MCF 10A (cell line): ENCODE data around the gene HOXB5. TPM values are rescaled to one million over a fixed set of nuclear protein-coding genes. Genes with fewer than 3 reads are reported as not detected.

Experiments
- Bru-seq: library from RNA; stranded (reverse); fragments of 400-500 nt; gene quantifications from one replicate; lab custom pipeline; 2021; lab: Mats Ljungman, UMichigan
- BruChase-seq, 2 experiments: library from RNA; stranded (reverse); fragments of 400-500 nt; gene quantifications; one replicate each; lab custom pipeline; 2021; lab: Mats Ljungman, UMichigan
- BruUV-seq: library from RNA; stranded (reverse); fragments of 400-500 nt; replicated peaks from 2 replicates; lab custom pipeline; 2021; lab: Mats Ljungman, UMichigan
- CTCF ChIA-PET: fragments of 300-600 bp; sonication (Branson Sonifier 250); formaldehyde crosslinking; extraction: SDS; loops from one replicate; lab custom pipeline; 2021; ENCODE audit warnings: antibody characterized with exemption, inconsistent platforms; lab: Yijun Ruan, JAX
- POLR2A ChIA-PET: fragments of 300-600, 350-650 bp; sonication (Branson Sonifier 250); formaldehyde crosslinking; extraction: SDS; loops from one replicate; lab custom pipeline; 2020; ENCODE audit warnings: antibody characterized with exemption, inconsistent platforms; lab: Yijun Ruan, JAX
- DNase-seq: peaks from one replicate; pipeline ENCODE4 v3.0.0-alpha.2; 2018; ENCODE audit not compliant: unreplicated experiment
- H3K27ac Mint-ChIP-seq: one replicate; pipeline ENCODE4 v1.8.0; 2022; ENCODE audit warnings: mild to moderate bottlenecking, low read depth, mixed read lengths; ENCODE audit not compliant: unreplicated experiment
- H3K27me3 Mint-ChIP-seq: one replicate; pipeline ENCODE4 v1.8.0; 2022; ENCODE audit warnings: mixed read lengths; ENCODE audit not compliant: insufficient read depth, unreplicated experiment
- H3K36me3 Mint-ChIP-seq: one replicate; pipeline ENCODE4 v1.8.0; 2022; ENCODE audit warnings: mild to moderate bottlenecking, moderate library complexity, mixed read lengths; ENCODE audit not compliant: insufficient read depth, unreplicated experiment
- H3K4me1 Mint-ChIP-seq: one replicate; pipeline ENCODE4 v1.8.0; 2022; ENCODE audit warnings: mixed read lengths; ENCODE audit not compliant: insufficient read depth, unreplicated experiment
- H3K4me3 Mint-ChIP-seq: one replicate; pipeline ENCODE4 v1.8.0; 2022; ENCODE audit warnings: mild to moderate bottlenecking, moderate library complexity, mixed read lengths; ENCODE audit not compliant: unreplicated experiment
- H3K9me3 Mint-ChIP-seq: one replicate; pipeline ENCODE4 v1.8.0; 2022; ENCODE audit warnings: mixed read lengths; ENCODE audit not compliant: unreplicated experiment
- intact Hi-C: fragments of 100-400 bp; cut with micrococcal nuclease; formaldehyde crosslinking; loops from 2 replicates; pipeline ENCODE4 v1.14.1; 2022
- long read RNA-seq: library from polyadenylated mRNA; stranded (forward); transcript quantifications from one replicate; pipeline ENCODE4 v2.0.0, GENCODE V29; 2022
- total RNA-seq: library from RNA; stranded (reverse); gene quantifications from 2 replicates; pipeline ENCODE4 v1.2.3, GENCODE V29; 2022
- TF ChIP-seq, protein P1 (sequence below): fragments of 200-600 bp; IDR thresholded peaks from one replicate; pipeline ENCODE4 v1.8.0; 2022; ENCODE audit warnings: antibody characterized with exemption, mild to moderate bottlenecking; ENCODE audit not compliant: unreplicated experiment

HOXB5 gene
- total RNA-seq: not detected in 2 replicates
- percentile 16 among the genes with signal in this experiment for Bru-seq, nascent RNA
- BruChase-seq, experiment 1, labeled RNA remaining after a 6-hour chase: percentile 15 among the genes with signal in this experiment
- percentile 15 among the genes with signal in this experiment for BruChase-seq, experiment 2, labeled RNA remaining after a 2-hour chase
- long read RNA-seq: 0 reads

DNA sequence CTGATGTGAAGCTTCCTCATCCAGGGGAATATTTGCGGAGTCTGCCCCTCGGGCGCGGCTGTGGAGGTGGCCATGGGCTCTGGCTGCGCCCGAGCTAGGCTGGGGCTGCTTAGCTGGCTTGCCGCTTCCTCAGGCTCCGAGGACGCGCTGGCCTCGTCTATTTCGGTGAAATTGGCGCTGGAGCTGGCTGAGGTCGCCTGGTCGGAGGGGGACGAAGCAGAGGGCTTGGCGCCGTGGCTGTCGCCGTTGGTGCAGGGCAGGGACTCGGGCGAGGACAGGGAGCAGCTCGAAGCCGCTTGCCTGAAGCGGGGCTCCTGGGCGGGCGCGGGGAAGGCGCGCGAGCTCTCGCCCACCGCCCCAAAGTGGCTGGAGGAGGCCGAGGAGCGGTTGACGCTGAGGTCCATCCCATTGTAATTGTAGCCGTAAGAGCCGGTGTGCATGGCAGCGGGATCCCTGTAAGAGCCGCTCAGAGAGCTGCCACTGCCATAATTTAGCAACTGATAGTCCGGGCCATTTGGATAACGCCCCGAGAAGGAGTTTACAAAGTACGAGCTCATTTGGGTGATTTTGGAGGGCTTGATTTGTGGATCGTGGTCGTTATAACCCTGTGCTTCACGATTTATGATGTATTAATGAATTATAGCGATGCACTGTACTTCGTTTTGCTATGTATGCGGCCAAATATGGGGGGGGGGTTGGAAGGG, at the start of gene HOXB5:
Gene HOXB5, minus strand, starts transcription at position 654 of the 704 bp plus-strand sequence. Its CDS starts 97 bp downstream, at position 557.
- POLR2A ChIA-PET: interaction anchor here (0.6 kb wide), 1 partner anchor 442 kb away, joined by 3 read pairs; no protein-coding TSS in a partner anchor

DNA sequence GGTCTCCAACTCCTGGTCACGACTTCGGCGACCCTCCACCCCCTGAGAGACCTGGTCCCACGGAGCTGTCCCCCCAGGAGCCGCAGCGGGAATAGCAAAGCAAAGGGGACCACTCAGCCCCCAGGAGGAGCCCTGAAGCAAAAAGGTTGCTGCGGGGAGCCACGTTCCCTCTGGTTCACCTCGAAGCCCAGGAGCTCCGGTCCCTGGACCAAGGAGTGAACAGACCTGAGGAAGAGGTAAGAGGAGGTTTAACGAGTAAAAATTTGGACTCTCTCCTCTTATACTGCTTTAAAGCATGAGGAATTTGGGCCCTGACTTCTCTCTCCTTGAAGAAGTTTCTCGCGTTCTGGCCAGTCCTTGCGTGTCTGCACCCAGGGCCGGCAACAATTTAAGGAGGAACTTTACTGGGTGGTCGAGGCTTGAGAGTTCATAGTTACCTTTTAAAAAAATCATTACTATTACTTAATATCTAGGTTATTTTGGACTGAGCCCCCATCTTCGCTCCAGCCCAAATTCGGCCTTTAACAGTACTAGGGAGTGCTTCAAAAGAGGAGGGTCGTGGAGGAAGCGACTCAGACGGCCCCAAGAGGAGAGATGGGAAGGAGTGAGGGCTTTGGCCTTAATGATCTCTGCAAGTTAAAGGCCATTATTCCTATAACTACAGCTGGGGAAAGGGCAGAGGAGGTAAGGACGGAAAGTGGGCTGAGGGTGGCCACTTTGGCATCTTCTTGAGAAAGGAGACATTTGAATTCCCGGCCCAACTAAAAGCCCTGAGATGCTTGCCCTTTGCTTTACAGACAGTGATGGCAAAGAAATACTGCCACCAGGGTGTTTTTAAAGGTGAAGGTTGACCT, 49.5 kb upstream of the HOXB5 start:
- DNase-seq: no peak
- CTCF ChIA-PET: no interaction called here
- intact Hi-C loops: no loop called here
- no peak overlapping the region for H3K27ac Mint-ChIP-seq
- POLR2A ChIA-PET: interaction anchor here (0.7 kb wide), 1 partner anchor 45 kb away, joined by 3 read pairs; no protein-coding TSS in a partner anchor
- TF ChIP-seq, protein P1, sequence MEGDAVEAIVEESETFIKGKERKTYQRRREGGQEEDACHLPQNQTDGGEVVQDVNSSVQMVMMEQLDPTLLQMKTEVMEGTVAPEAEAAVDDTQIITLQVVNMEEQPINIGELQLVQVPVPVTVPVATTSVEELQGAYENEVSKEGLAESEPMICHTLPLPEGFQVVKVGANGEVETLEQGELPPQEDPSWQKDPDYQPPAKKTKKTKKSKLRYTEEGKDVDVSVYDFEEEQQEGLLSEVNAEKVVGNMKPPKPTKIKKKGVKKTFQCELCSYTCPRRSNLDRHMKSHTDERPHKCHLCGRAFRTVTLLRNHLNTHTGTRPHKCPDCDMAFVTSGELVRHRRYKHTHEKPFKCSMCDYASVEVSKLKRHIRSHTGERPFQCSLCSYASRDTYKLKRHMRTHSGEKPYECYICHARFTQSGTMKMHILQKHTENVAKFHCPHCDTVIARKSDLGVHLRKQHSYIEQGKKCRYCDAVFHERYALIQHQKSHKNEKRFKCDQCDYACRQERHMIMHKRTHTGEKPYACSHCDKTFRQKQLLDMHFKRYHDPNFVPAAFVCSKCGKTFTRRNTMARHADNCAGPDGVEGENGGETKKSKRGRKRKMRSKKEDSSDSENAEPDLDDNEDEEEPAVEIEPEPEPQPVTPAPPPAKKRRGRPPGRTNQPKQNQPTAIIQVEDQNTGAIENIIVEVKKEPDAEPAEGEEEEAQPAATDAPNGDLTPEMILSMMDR: no peak
- peaks cover 10% of the 10 kb centered on the region for H3K4me1 Mint-ChIP-seq
- H3K4me3 Mint-ChIP-seq: no peak overlapping the region
- H3K36me3 Mint-ChIP-seq: no peaks in the 10 kb centered on the region
- H3K9me3 Mint-ChIP-seq: no peaks in the 10 kb centered on the region
- BruUV-seq: no TSS peak
- peaks cover 99% of the 10 kb centered on the region for H3K27me3 Mint-ChIP-seq

More for the DNA sequence above, at the start of gene HOXB5:
- H3K4me3 Mint-ChIP-seq: peak within 1 kb of the TSS; percentile 65
- no TSS peak for BruUV-seq
- CTCF ChIA-PET: interaction anchor here (0.6 to 2.1 kb wide), 19 partner anchors 16 to 757 kb away, joined by 3 to 23 read pairs (median 5); no protein-coding TSS in a partner anchor
- peaks cover 26% of the 10 kb centered on the region for H3K27me3 Mint-ChIP-seq
- TF ChIP-seq, protein P1: no peak
- H3K27ac Mint-ChIP-seq: no peak within 1 kb of the TSS
- no peaks in the 10 kb centered on the region for H3K36me3 Mint-ChIP-seq
- intact Hi-C loops: no loop called here
- no peak for DNase-seq
- H3K9me3 Mint-ChIP-seq: no peaks in the 10 kb centered on the region
- H3K4me1 Mint-ChIP-seq: no peaks in the 10 kb centered on the region

DNA sequence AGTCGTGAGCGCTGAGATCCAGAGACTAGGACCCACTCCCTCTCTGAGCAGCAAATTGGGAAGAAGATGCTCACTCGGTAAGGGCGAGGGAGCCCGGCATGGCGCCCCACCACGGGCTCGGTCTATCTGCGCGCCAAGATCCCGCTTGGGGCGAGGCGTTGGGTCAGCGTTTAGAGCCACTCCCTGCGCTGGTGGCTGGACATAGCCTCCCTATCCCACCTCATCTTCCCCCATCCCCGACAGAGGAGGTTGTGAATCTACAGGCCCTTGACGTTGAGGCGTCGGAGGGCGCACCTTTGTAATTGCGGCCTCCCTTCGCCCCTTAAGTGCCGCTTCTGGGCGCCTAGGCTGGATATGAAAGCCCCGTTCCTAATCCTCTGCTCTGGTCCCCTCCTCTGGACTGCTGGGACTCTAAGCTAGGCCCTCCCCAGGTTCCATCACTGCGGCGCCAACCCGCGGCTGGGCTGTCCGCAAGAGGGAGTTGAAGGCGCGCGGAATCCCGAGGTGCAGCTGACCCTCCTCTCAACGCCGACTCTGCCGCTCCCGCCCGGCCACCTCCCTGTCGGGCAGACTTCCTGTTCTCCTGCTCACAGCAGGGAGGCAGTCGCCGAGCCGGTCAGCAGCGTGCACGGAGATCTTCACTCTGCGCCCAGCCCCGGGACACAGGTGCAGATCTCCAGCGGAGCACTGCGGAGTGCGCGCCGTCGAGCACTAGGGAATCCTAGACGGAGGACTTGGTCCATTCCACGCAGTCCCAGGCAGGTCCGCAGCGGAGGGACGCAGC, 48.7 kb upstream of the HOXB5 start:
- H3K4me3 Mint-ChIP-seq: no peak overlapping the region
- ChIA-PET POLR2A (no interaction called here), CTCF (interaction anchor here (0.7 kb wide), 1 partner anchor 507 kb away, joined by 3 read pairs; no protein-coding TSS in a partner anchor)
- H3K27me3 Mint-ChIP-seq: peaks cover 99% of the 10 kb centered on the region
- no peaks in the 10 kb centered on the region for H3K9me3 Mint-ChIP-seq
- TF ChIP-seq, protein P1: no peak
- no TSS peak for BruUV-seq
- H3K4me1 Mint-ChIP-seq: peaks cover 14% of the 10 kb centered on the region
- intact Hi-C loops: no loop called here
- no peak overlapping the region for H3K27ac Mint-ChIP-seq
- no peaks in the 10 kb centered on the region for H3K36me3 Mint-ChIP-seq
- no peak for DNase-seq
